Fibroblast of villous mesenchyme (primary cell): ENCODE data around the gene HRH2. TPM values are rescaled to one million over a fixed set of nuclear protein-coding genes. Genes with fewer than 3 reads are reported as not detected.

Experiments used
- DNase-seq: peaks from one replicate; pipeline ENCODE4 v3.0.0-alpha.2; 2010; ENCODE audit warnings: low read depth
- H3K4me3 ChIP-seq: 2 replicates; pipeline ENCODE4 v1.5.1; 2011; ENCODE audit warnings: low read depth, mild to moderate bottlenecking, low read length
- CTCF ChIP-seq: IDR thresholded peaks from 2 replicates; pipeline ENCODE4 v1.5.1; 2012; ENCODE audit warnings: low read depth, mild to moderate bottlenecking, low read length; ENCODE audit not compliant: insufficient read depth
- total RNA-seq: library from RNA; depleted of rRNA; stranded (reverse); fragments of >200 nt; gene quantifications from 2 replicates; pipeline ENCODE4 v1.2.3, GENCODE V29; 2012

HRH2 gene
- total RNA-seq, 1 donor, result not detected

GRCh38 chr5:175747539-175748060, 89.7 kb downstream of the HRH2 start:
- no peak for TF ChIP-seq CTCF
- no peak overlapping the region for H3K4me3 ChIP-seq
- DNase-seq, result no peak

- DNase-seq, result no peak
- no peak overlapping the region for H3K4me3 ChIP-seq
- no peak for TF ChIP-seq CTCF
Observed at GRCh38 chr5:175748650-175749049, 90.8 kb downstream of the HRH2 start.

DNA sequence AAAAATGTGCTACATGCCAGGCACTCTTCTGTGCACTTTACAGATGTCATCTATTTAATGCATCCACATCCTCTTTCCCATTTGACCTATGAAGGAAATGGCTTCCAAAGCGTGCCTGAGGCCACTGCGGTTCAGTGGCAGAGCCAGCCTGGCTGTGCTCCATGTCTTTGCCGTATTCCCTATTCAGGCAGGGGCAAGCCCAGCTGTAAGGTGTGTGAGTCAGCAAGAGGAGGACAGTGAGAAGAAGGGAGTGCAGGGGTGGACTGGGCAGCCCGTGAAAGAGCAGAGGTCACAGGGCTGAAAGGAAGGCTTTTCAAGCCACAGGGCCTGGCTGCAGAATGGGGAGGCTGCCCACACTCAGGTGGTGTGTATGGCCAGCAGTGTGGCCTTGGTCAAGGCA, 91.7 kb downstream of the HRH2 start:
- H3K4me3 ChIP-seq, result no peak overlapping the region
- TF ChIP-seq CTCF, result no peak
- no peak for DNase-seq

- DNase-seq, result no peak
- TF ChIP-seq CTCF, result no peak
- H3K4me3 ChIP-seq, result no peak overlapping the region
Observed at GRCh38 chr5:175750511-175750931, 92.7 kb downstream of the HRH2 start.

DNA sequence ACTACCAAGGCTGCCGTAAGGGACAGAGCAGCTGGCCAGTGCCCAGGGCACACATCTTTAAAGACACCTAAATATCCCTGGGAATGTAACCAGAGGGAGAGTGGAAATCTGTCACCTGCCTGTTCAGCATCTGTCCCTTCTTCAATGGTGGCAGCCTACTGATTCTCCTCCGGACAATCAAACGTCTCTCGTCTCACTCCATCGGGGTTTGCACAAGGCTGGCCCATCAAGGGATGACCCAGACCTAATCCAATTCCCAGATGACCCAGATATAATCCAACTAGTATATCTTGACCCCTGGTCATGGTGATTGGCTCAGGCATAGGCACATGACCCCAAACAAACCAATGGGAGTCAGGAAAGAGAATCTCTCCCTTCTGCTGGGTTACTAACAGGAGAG, 93.5 kb downstream of the HRH2 start:
- no peak for DNase-seq
- TF ChIP-seq CTCF, result no peak
- no peak overlapping the region for H3K4me3 ChIP-seq

DNA sequence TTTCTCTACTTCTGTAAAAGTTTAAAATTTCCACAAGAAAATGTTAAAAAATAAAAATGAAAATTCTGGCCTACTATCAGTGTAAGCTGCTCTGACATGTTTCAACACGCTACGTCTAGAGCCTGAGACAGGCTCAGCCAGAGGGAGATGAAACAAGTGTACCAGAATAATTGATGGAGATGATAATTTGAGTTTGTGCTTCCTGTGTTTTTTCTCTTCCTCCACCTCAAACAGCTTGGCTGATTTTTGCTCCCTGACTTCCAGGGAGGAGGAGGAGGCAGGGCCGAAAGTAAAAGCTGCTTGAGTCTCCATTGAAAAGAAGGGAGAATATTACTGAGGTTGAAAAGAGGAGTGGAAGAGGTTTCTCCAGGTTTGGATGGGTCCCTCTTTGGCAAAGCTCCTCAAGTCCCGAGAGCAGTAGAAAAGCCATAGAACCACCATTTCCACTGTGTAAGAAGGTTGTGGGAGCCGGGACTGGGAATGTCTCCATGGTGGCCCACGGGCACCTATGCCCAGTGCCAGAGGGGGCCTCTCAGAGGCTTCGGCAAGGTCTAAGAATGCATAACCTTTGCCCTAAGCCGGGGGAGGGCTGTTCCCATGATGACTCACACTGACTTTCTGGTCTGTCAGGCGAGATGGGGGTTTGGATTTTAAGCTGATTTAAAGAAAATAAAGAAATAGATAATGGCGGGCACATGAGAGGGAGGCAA, 95.1 kb downstream of the HRH2 start:
- DNase-seq, result no peak
- no peak for TF ChIP-seq CTCF
- H3K4me3 ChIP-seq, result no peak overlapping the region
